Osteoblast (primary cell): ENCODE data around the gene OR13C4. TPM values are rescaled to one million over a fixed set of nuclear protein-coding genes. Genes with fewer than 3 reads are reported as not detected.

Experiments
- DNase-seq: peaks from one replicate; pipeline ENCODE4 v3.0.0; 2011; ENCODE audit warnings: low spot score, mixed read lengths; ENCODE audit not compliant: insufficient read length; ENCODE audit errors: missing footprints
- H2AFZ ChIP-seq: 2 replicates; pipeline ENCODE4 v1.6.0; 2011; ENCODE audit warnings: mild to moderate bottlenecking, low read length
- H3K27ac ChIP-seq: 2 replicates; pipeline ENCODE4 v1.5.1; 2011; ENCODE audit warnings: mild to moderate bottlenecking, low read depth, low read length, moderate library complexity
- H3K27me3 ChIP-seq: 2 replicates; pipeline ENCODE4 v1.6.0; 2012; ENCODE audit warnings: mild to moderate bottlenecking, control low read depth, inconsistent platforms, low read length, moderate library complexity; ENCODE audit not compliant: insufficient read depth
- H3K36me3 ChIP-seq: 2 replicates; pipeline ENCODE4 v1.5.1; 2011; ENCODE audit warnings: mild to moderate bottlenecking, low read length, control low read depth, moderate library complexity; ENCODE audit not compliant: insufficient read depth
- H3K4me1 ChIP-seq: 2 replicates; pipeline ENCODE4 v1.5.1; 2011; ENCODE audit warnings: mild to moderate bottlenecking, low read length, control low read depth, moderate library complexity; ENCODE audit not compliant: insufficient read depth
- H3K4me2 ChIP-seq: 2 replicates; pipeline ENCODE4 v1.6.0; 2011; ENCODE audit warnings: mild to moderate bottlenecking, low read length; ENCODE audit not compliant: insufficient read depth
- H3K4me3 ChIP-seq: fragments of 200-600 bp; sonication (generic); 3 replicates; pipeline ENCODE4 v1.5.1; 2012; ENCODE audit warnings: mild to moderate bottlenecking, low read length, inconsistent platforms; ENCODE audit not compliant: insufficient read depth
- H3K79me2 ChIP-seq: 2 replicates; pipeline ENCODE4 v1.6.0; 2012; ENCODE audit warnings: mild to moderate bottlenecking, low read length, control low read depth, inconsistent platforms; ENCODE audit not compliant: insufficient read depth
- H3K9me3 ChIP-seq: 2 replicates; pipeline ENCODE4 v1.5.1; 2011; ENCODE audit warnings: low read depth, low read length, control low read depth
- H4K20me1 ChIP-seq: 2 replicates; pipeline ENCODE4 v1.6.0; 2012; ENCODE audit warnings: mild to moderate bottlenecking, low read length, control low read depth; ENCODE audit not compliant: insufficient read depth
- total RNA-seq: library from RNA; depleted of rRNA; stranded (reverse); fragments of >200 nt; gene quantifications from 2 replicates; pipeline ENCODE4 v1.2.3, GENCODE V29; 2012
- TF ChIP-seq, protein P1 (sequence below): IDR thresholded peaks from 2 replicates; pipeline ENCODE4 v1.5.1; 2011; ENCODE audit warnings: mild to moderate bottlenecking, low read depth, low read length, moderate library complexity; ENCODE audit errors: extremely low read depth

OR13C4 gene
- total RNA-seq, 1 donor = not detected

DNA sequence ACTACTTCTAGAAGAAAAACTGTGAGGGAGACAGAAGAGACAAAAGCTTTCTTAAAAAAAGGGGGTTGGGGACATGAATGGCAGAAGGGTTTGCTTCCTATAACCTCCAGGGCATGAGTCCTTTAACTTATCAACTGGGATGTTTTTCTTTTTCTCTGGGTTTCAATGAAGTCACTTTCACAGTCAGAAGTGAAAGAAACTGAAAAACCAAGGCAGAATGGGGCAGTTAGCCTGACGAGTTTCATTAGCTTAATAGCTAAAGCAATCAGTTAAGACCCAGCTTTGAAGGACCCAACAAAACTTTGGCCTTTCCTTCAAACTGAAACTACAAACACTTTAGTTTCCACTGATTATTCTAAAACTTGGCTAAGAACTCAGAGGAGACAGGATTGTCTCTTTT lies 37.3 kb upstream of the OR13C4 start:
- Histone ChIP-seq H3K4me1 (no peaks in the 10 kb centered on the region), H3K36me3 (no peaks in the 10 kb centered on the region), H3K4me2 (no peak overlapping the region), H3K79me2 (no peaks in the 10 kb centered on the region), H4K20me1 (no peaks in the 10 kb centered on the region), H3K27me3 (no peaks in the 10 kb centered on the region), H3K27ac (no peak overlapping the region), H2AFZ (no peak overlapping the region), H3K9me3 (no peaks in the 10 kb centered on the region), H3K4me3 (no peak overlapping the region)
- DNase-seq = no peak
- TF ChIP-seq, protein P1, sequence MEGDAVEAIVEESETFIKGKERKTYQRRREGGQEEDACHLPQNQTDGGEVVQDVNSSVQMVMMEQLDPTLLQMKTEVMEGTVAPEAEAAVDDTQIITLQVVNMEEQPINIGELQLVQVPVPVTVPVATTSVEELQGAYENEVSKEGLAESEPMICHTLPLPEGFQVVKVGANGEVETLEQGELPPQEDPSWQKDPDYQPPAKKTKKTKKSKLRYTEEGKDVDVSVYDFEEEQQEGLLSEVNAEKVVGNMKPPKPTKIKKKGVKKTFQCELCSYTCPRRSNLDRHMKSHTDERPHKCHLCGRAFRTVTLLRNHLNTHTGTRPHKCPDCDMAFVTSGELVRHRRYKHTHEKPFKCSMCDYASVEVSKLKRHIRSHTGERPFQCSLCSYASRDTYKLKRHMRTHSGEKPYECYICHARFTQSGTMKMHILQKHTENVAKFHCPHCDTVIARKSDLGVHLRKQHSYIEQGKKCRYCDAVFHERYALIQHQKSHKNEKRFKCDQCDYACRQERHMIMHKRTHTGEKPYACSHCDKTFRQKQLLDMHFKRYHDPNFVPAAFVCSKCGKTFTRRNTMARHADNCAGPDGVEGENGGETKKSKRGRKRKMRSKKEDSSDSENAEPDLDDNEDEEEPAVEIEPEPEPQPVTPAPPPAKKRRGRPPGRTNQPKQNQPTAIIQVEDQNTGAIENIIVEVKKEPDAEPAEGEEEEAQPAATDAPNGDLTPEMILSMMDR = no peak

DNA sequence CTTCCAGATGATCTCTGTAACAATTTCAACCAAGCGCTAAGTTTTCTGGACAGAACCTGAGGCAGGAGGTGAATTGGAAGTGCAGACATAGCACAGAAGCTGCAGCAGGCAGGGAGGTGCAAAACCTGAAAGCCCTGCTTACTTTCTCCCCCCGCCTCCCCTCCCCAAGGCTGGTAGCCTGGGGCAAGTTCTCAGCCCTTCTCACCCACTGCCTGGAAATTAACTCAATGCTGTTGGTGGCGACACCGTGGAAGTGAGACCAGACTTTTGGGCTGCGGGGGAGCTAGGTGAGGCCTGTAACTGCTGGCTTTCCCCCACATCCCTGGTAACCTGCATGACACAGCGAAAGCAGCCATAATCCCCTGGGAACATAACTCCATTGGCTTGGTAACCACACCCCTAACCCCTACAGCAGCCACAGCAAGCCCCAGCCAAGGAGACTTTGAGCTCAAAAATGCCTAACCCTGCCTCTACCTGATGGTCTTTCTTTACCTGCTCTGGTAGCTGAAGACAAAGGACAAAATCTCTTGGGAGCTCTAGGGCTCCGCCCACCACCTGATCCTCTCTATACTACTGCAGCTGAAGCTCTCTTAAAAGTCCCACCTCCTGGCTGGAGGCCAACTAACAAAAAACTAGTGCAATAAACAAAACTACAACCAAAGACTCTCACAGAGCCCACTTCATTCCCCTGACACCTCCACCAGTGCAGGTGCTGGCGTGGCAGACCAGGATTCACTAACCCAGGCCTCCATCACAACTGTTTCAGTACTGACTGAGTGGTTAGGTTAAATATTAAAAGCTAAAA lies 30.0 kb upstream of the OR13C4 start:
- Histone ChIP-seq H3K27ac (no peak overlapping the region), H3K4me3 (no peak overlapping the region), H3K4me2 (no peak overlapping the region), H3K36me3 (no peaks in the 10 kb centered on the region), H3K9me3 (no peaks in the 10 kb centered on the region), H2AFZ (no peak overlapping the region), H3K79me2 (no peaks in the 10 kb centered on the region), H3K27me3 (no peaks in the 10 kb centered on the region), H3K4me1 (no peaks in the 10 kb centered on the region), H4K20me1 (no peaks in the 10 kb centered on the region)
- TF ChIP-seq, protein P1 = no peak
- DNase-seq = no peak

DNA sequence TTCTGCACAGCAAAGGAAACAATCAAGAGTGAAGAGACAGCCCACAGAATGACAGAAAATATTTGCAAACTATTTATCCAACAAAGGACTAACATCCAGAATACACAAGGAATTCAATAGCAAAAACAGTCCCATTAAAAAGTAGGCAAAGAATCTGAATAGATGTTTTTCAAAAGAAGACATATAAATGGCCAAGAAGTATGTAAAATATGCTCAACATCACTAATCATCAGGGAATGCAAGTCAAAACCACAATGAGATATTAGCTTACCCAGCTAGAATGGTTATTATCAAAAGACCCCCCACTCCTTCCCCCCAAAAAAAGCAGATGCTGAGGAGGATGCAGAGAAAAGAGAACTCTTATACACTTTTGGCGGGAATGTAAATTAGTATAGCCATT lies 28.5 kb upstream of the OR13C4 start:
- TF ChIP-seq, protein P1 = no peak
- H4K20me1 ChIP-seq = no peaks in the 10 kb centered on the region
- no peak overlapping the region for H3K4me2 ChIP-seq
- no peak overlapping the region for H3K27ac ChIP-seq
- no peaks in the 10 kb centered on the region for H3K79me2 ChIP-seq
- H3K4me3 ChIP-seq = no peak overlapping the region
- H3K9me3 ChIP-seq = no peaks in the 10 kb centered on the region
- no peak overlapping the region for H2AFZ ChIP-seq
- H3K4me1 ChIP-seq = no peaks in the 10 kb centered on the region
- no peak for DNase-seq
- no peaks in the 10 kb centered on the region for H3K36me3 ChIP-seq
- no peaks in the 10 kb centered on the region for H3K27me3 ChIP-seq

DNA sequence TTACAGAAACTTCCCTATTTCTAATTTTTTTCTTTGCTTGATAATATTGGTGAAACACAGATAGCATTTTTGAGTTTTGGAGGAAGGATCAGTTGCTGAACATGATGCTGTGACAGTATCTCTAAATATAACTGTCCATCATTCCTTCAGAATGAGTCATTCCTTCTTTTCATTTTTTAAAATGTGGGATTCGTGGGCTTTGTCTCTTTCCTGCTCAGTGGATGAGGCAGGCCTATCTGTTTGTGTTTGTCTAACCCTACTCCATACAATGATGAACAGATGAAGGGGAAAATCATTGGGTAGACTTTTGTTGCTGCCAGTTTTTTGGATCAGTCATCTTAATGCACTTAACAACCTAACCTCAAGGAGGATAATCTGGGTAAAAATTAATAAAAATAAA lies 26.3 kb upstream of the OR13C4 start:
- TF ChIP-seq, protein P1 = no peak
- no peaks in the 10 kb centered on the region for H3K79me2 ChIP-seq
- H3K9me3 ChIP-seq = no peaks in the 10 kb centered on the region
- H3K36me3 ChIP-seq = no peaks in the 10 kb centered on the region
- no peak overlapping the region for H3K4me2 ChIP-seq
- H3K27ac ChIP-seq = no peak overlapping the region
- H3K4me3 ChIP-seq = no peak overlapping the region
- DNase-seq = no peak
- H3K4me1 ChIP-seq = no peaks in the 10 kb centered on the region
- H2AFZ ChIP-seq = no peak overlapping the region
- H4K20me1 ChIP-seq = no peaks in the 10 kb centered on the region
- H3K27me3 ChIP-seq = no peaks in the 10 kb centered on the region
